ENCODE results near the gene RNF157.

DNA sequence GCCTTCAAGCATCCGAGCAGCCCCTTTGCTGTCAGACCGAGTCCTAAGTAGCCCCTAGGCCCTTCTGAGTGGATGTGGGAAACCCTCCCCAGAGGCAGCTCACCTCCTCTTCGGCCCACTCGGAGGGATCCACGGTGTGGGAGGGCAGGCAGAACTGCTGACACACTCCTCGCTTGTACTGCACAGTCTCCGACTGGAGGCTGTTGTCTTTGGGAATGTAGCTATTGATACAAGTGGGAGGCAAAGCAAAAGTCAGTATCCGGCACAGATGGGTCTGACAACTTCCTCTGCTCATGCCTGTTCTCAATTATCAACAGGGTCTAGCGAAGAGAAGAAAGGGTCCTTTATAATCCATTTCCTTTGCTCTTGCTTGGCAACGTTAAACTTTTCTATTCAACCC is 73.4 kb downstream of the RNF157 start:
- TF ChIP-seq, protein P1, sequence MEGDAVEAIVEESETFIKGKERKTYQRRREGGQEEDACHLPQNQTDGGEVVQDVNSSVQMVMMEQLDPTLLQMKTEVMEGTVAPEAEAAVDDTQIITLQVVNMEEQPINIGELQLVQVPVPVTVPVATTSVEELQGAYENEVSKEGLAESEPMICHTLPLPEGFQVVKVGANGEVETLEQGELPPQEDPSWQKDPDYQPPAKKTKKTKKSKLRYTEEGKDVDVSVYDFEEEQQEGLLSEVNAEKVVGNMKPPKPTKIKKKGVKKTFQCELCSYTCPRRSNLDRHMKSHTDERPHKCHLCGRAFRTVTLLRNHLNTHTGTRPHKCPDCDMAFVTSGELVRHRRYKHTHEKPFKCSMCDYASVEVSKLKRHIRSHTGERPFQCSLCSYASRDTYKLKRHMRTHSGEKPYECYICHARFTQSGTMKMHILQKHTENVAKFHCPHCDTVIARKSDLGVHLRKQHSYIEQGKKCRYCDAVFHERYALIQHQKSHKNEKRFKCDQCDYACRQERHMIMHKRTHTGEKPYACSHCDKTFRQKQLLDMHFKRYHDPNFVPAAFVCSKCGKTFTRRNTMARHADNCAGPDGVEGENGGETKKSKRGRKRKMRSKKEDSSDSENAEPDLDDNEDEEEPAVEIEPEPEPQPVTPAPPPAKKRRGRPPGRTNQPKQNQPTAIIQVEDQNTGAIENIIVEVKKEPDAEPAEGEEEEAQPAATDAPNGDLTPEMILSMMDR (IDR thresholded peaks at IDR 0.05): no peak
- TF ChIP-seq POLR2AphosphoS5 (IDR thresholded peaks at IDR 0.05; ENCODE audit: low read depth, low read length) (no peak), SIN3A (IDR thresholded peaks at IDR 0.05; ENCODE audit: borderline replicate concordance, insufficient read depth, low read depth, low read length) (no peak), TCF7L2 (IDR thresholded peaks at IDR 0.05; ENCODE audit: low read depth, low read length) (no peak)
- TF ChIP-seq, protein P2, sequence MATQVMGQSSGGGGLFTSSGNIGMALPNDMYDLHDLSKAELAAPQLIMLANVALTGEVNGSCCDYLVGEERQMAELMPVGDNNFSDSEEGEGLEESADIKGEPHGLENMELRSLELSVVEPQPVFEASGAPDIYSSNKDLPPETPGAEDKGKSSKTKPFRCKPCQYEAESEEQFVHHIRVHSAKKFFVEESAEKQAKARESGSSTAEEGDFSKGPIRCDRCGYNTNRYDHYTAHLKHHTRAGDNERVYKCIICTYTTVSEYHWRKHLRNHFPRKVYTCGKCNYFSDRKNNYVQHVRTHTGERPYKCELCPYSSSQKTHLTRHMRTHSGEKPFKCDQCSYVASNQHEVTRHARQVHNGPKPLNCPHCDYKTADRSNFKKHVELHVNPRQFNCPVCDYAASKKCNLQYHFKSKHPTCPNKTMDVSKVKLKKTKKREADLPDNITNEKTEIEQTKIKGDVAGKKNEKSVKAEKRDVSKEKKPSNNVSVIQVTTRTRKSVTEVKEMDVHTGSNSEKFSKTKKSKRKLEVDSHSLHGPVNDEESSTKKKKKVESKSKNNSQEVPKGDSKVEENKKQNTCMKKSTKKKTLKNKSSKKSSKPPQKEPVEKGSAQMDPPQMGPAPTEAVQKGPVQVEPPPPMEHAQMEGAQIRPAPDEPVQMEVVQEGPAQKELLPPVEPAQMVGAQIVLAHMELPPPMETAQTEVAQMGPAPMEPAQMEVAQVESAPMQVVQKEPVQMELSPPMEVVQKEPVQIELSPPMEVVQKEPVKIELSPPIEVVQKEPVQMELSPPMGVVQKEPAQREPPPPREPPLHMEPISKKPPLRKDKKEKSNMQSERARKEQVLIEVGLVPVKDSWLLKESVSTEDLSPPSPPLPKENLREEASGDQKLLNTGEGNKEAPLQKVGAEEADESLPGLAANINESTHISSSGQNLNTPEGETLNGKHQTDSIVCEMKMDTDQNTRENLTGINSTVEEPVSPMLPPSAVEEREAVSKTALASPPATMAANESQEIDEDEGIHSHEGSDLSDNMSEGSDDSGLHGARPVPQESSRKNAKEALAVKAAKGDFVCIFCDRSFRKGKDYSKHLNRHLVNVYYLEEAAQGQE (IDR thresholded peaks at IDR 0.05; ENCODE audit: insufficient read depth in 1 of 2, low read depth in 2 of 2, low read length in 1 of 2): no peak

All from Panc1 (cell line).